Kidney (tissue), 14 donors: ENCODE data around the gene SLC43A3. TPM values are rescaled to one million over a fixed set of nuclear protein-coding genes. Genes with fewer than 3 reads are reported as not detected.

Source experiments
- DNase-seq, 5 donors: peaks; one replicate each; pipeline ENCODE4 v3.0.0-alpha.2; 2013 to 2020
- FAIRE-seq: peaks from 2 replicates; lab custom pipeline; 2012; peaks lifted over from hg19 to GRCh38; lab: Jason Lieb, UNC
- H3K27ac ChIP-seq, 2 donors: one replicate each; pipeline ENCODE4 v1.7.0; 2013; ENCODE audit warnings: low read depth in 2 of 2, low read length in 2 of 2, inconsistent platforms in 1 of 2
- H3K27me3 ChIP-seq: one replicate; pipeline ENCODE4 v1.7.1; 2013; ENCODE audit warnings: low read length, inconsistent platforms; ENCODE audit not compliant: control insufficient read depth, insufficient read depth
- H3K36me3 ChIP-seq, 3 donors: one replicate each; pipeline versions ENCODE4 v1.7.0 to v1.7.1; 2013; ENCODE audit warnings: low read length in 3 of 3, control low read depth in 1 of 3, inconsistent platforms in 1 of 3; ENCODE audit not compliant: insufficient read depth in 3 of 3, control insufficient read depth in 2 of 3
- H3K4me1 ChIP-seq, 3 donors: one replicate each; pipeline versions ENCODE4 v1.7.0 to v1.7.1; 2013; ENCODE audit warnings: low read length in 3 of 3, inconsistent platforms in 1 of 3, low read depth in 1 of 3; ENCODE audit not compliant: control insufficient read depth in 2 of 3, insufficient read depth in 2 of 3
- H3K4me3 ChIP-seq, 3 donors: one replicate each; pipeline versions ENCODE4 v1.7.0 to v1.8.1; 2013; ENCODE audit warnings: low read length in 3 of 3, control low read depth in 1 of 3, inconsistent platforms in 1 of 3
- H3K9ac ChIP-seq, 3 donors: one replicate each; pipeline versions ENCODE4 v1.7.0 to v1.7.1; 2013; ENCODE audit warnings: low read length in 3 of 3, control low read depth in 1 of 3, inconsistent platforms in 1 of 3
- H3K9me3 ChIP-seq, 3 donors: one replicate each; pipeline versions ENCODE4 v1.7.0 to v1.7.1; 2013; ENCODE audit warnings: low read length in 3 of 3, control low read depth in 1 of 3, inconsistent platforms in 1 of 3; ENCODE audit not compliant: control insufficient read depth in 2 of 3, insufficient read depth in 1 of 3
- intact Hi-C: fragments of 100-400 bp; cut with DNase I; formaldehyde crosslinking; loops from one replicate; pipeline ENCODE4 v1.11.1; 2022
- polyA plus RNA-seq: library from polyadenylated mRNA; stranded (reverse); fragments of 350-450 nt; fragmentation: Illumina TruSeq; extraction: RNeasy Lipid Tissue Mini Kit (QIAGEN cat#74804); gene quantifications from one replicate; pipeline ENCODE4 v1.2.3, GENCODE V29; 2014; ENCODE audit warnings: low read depth, low replicate concordance; ENCODE audit not compliant: insufficient read depth
- total RNA-seq: library from RNA; stranded (reverse); fragmentation: NEBNext Ultra II Directional; extraction: Animal tissue kit (Norgen Biotek cat#: 25700); gene quantifications from one replicate; pipeline ENCODE4 v1.2.1, GENCODE V29; 2021
- TF ChIP-seq, protein P1 (sequence below): IDR thresholded peaks from 3 replicates; pipeline ENCODE4 v1.5.1; 2012; ENCODE audit warnings: mild to moderate bottlenecking, moderate library complexity, borderline replicate concordance; ENCODE audit not compliant: insufficient read depth; ENCODE audit errors: extremely low read depth
- donor health status: control.
- donor health status: control.
- donor health status: control.
- donor health status: control.
- donor health status: control.
- donor health status: DM: yes; HTN: yes; CAD: no.
- donor health status: Normal renal cell carcinoma (clear cell type).

SLC43A3 gene
- total and polyA plus RNA-seq, 2 donors from 2014 or later = 6.0 to 39.8 TPM

- intact Hi-C loops = no loop called here
- Histone ChIP-seq H3K4me1 (no peaks in the 10 kb centered on the region), H3K27me3 (no peaks in the 10 kb centered on the region), H3K4me3 (no peak overlapping the region), H3K27ac (no peak overlapping the region), H3K9ac (no peak overlapping the region), H3K36me3 (no peaks in the 10 kb centered on the region), H3K9me3 (no peaks in the 10 kb centered on the region)
- DNase-seq = no peak
- TF ChIP-seq, protein P1, sequence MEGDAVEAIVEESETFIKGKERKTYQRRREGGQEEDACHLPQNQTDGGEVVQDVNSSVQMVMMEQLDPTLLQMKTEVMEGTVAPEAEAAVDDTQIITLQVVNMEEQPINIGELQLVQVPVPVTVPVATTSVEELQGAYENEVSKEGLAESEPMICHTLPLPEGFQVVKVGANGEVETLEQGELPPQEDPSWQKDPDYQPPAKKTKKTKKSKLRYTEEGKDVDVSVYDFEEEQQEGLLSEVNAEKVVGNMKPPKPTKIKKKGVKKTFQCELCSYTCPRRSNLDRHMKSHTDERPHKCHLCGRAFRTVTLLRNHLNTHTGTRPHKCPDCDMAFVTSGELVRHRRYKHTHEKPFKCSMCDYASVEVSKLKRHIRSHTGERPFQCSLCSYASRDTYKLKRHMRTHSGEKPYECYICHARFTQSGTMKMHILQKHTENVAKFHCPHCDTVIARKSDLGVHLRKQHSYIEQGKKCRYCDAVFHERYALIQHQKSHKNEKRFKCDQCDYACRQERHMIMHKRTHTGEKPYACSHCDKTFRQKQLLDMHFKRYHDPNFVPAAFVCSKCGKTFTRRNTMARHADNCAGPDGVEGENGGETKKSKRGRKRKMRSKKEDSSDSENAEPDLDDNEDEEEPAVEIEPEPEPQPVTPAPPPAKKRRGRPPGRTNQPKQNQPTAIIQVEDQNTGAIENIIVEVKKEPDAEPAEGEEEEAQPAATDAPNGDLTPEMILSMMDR = no peak
- FAIRE-seq = no peak
Measured at GRCh38 chr11:57432714-57433163, 5.8 kb upstream of the SLC43A3 start.

- FAIRE-seq (no peak), DNase-seq (no peak)
- Histone ChIP-seq H3K27me3 (no peaks in the 10 kb centered on the region), H3K4me1 (no peaks in the 10 kb centered on the region), H3K4me3 (no peak overlapping the region), H3K27ac (no peak overlapping the region), H3K9ac (no peak overlapping the region), H3K36me3 (no peaks in the 10 kb centered on the region), H3K9me3 (no peaks in the 10 kb centered on the region)
- intact Hi-C loops = no loop called here
- TF ChIP-seq, protein P1 = no peak
Measured at GRCh38 chr11:57432149-57432561, 5.2 kb upstream of the SLC43A3 start.

DNA sequence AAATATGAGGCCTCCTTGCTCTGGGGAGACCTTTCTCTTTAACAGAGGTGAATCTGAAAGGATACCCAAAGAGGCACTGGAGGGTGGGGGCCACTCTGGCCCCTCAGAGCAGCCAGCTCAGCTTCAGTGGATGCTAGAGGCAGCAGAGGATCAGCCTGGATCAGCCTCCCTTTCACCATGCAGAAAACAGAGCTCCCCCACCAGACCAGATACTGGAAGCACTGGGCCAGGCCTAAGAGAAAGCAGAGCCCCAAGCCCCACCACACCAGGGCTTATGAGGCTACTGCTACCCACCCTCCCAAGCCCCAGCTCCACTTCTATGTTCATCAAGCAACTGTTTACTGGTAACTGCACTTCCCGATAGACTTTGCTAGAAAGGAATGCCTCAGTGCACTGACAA, 4.0 kb upstream of the SLC43A3 start:
- intact Hi-C loops = no loop called here
- H3K4me1 ChIP-seq = peaks cover 0 to 4% (median 4%) of the 10 kb centered on the region in 3 donors
- H3K27ac ChIP-seq = no peak overlapping the region
- no peaks in the 10 kb centered on the region for H3K27me3 ChIP-seq
- no peak for FAIRE-seq
- H3K9ac ChIP-seq = no peak overlapping the region
- no peaks in the 10 kb centered on the region for H3K9me3 ChIP-seq
- H3K4me3 ChIP-seq = no peak overlapping the region
- TF ChIP-seq, protein P1 = no peak
- no peak for DNase-seq
- no peaks in the 10 kb centered on the region for H3K36me3 ChIP-seq

DNA sequence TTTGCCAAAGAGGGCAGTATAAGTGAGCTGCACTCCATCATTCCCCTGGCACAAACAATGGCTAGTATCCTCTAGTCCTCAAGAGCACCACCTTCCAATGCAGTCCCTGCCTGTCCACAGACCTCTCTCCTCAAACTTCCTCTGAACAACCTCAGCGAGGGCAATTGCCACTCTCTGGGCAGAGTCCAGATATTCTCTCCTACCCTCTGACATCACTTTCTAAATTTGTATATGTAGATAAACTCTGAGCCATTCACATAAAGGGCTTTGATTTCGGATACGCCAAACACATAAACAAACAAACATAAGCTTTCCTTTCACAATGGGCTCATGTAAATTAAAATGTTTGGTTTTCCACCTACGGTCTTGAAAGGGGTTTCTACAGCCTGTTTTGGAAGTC, 3.0 kb upstream of the SLC43A3 start:
- Histone ChIP-seq H3K27ac (no peak overlapping the region), H3K9me3 (no peaks in the 10 kb centered on the region), H3K4me1 (peaks cover 4 to 12% (median 6%) of the 10 kb centered on the region in 3 donors), H3K4me3 (no peak overlapping the region), H3K27me3 (no peaks in the 10 kb centered on the region), H3K9ac (no peak overlapping the region), H3K36me3 (no peaks in the 10 kb centered on the region)
- FAIRE-seq (no peak), DNase-seq (no peak)
- TF ChIP-seq, protein P1 = no peak
- intact Hi-C loops = no loop called here
